Ovary (tissue), 9 donors: Measurements from ENCODE around the gene TENM4. TPM values are rescaled to one million over a fixed set of nuclear protein-coding genes. Genes with fewer than 3 reads are reported as not detected.

ENCODE experiments used
- DNase-seq, 5 donors: peaks; one replicate each; pipeline ENCODE4 v3.0.0-alpha.2; 2019 to 2020
- H3K27ac ChIP-seq, 2 donors: fragments of 200-600 bp; one replicate each; pipeline versions ENCODE4 v1.5.1 to v1.8.0; 2019 to 2022
- H3K27me3 ChIP-seq: fragments of 200-600 bp; one replicate; pipeline ENCODE4 v1.8.0; 2022
- H3K36me3 ChIP-seq: fragments of 200-600 bp; sonication (generic); one replicate; pipeline ENCODE4 v1.5.1; 2019
- H3K4me1 ChIP-seq: one replicate; pipeline ENCODE4 v1.8.1; 2013; ENCODE audit warnings: mild to moderate bottlenecking, moderate library complexity; ENCODE audit not compliant: insufficient read depth
- H3K4me3 ChIP-seq: fragments of 200-600 bp; sonication (generic); one replicate; pipeline ENCODE4 v1.5.1; 2017
- H3K9me3 ChIP-seq, 2 donors: fragments of 200-600 bp in 1 of 2; sonication (generic) in 1 of 2; one replicate each; pipeline versions ENCODE4 v1.5.1 to v1.8.1; 2013 to 2019; ENCODE audit warnings: mild to moderate bottlenecking in 1 of 2, moderate library complexity in 1 of 2
- EP300 ChIP-seq: sonication (generic); formaldehyde crosslinking; IDR thresholded peaks from one replicate; pipeline ENCODE4 v1.6.1; 2017; ENCODE audit warnings: antibody characterized with exemption
- POLR2A ChIP-seq: fragments of 450-650 bp; IDR thresholded peaks from one replicate; pipeline ENCODE4 v1.6.1; 2017; ENCODE audit warnings: antibody characterized with exemption, mild to moderate bottlenecking, moderate library complexity
- WGBS, 3 donors: extraction: QIAGEN DNeasy Blood & Tissue Kit in 1 of 3; methylation state at CpG; one replicate each; pipeline versions ENCODE4 v1.1.5 to v1.1.7; 2013 to 2017; 5-methylcytosine and 5-hydroxymethylcytosine counted together
- intact Hi-C, 4 donors: fragments of 100-400 bp; cut with DNase I; formaldehyde crosslinking; loops; one replicate each; pipeline versions ENCODE4 v1.11.0 to v1.15.1; 2022 to 2023
- polyA plus RNA-seq, 2 donors: library from polyadenylated mRNA; stranded (reverse); fragments of 200-250 nt in 1 of 2; fragments of 350-450 nt in 1 of 2; fragmentation: Illumina TruSeq in 1 of 2; extraction: RNeasy Lipid Tissue Mini Kit (QIAGEN cat#74804) in 1 of 2; gene quantifications; one replicate each; pipeline ENCODE4 v1.2.3, GENCODE V29; 2013 to 2014
- total RNA-seq, 7 donors: library from RNA; depleted of rRNA in 2 of 7; stranded (reverse); fragments of >200 nt in 2 of 7; fragmentation: NEBNext Ultra II Directional in 3 of 7; extraction: Animal tissue kit (Norgen Biotek cat#: 25700) in 3 of 7; gene quantifications; one replicate each; pipeline versions ENCODE4 v1.1.0 to v1.2.4, GENCODE V29; 2016 to 2023
- TF ChIP-seq, protein P1 (sequence below), 3 donors: fragments of 450-650 bp in 2 of 3; fragments of 200-600 bp in 1 of 3; IDR thresholded peaks; one replicate each; pipeline versions ENCODE4 v1.5.1 to v1.8.0; 2016 to 2022; ENCODE audit warnings: antibody characterized with exemption in 3 of 3, mild to moderate bottlenecking in 1 of 3
- donor health status: DM: no; HTN: no; CAD: no; lungs with moderate emphysema.
- donor health status: DM: no; HTN: no; CAD: no.
- donor health status: Bipolar disorder and iron deficiency.
- donor health status: DM: yes; HTN: yes; CAD: no.
- donor health status: DM: no; HTN: no; CAD: no.
- donor health status: DM: yes; HTN: yes; CAD: no.

TENM4 gene
- total and polyA plus RNA-seq, 9 donors, result 11.0 to 206 (median 107) TPM

DNA sequence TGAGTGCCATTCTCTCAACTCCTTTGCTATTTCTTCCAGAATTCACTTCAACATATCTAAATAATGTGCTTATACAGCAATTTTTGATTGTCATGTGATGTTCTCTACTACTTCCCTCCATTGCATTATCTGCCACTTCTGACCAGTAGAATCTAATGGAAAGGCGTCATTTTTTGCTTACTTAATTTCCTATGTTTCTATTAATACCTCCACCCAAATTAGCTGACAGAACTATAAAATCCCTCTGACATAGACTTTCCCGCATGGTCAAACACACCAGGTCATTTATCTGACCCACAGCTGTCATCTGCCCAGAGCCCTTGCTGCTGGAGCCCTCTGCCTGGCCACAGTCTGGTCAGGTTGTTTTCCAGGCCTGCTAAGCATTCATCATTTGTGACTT lies 607.6 kb downstream of the TENM4 start:
- 81 to 88% (median 83%) methylated on average over 2 of the region's 2 CpGs for WGBS, 3 donors
- H3K36me3 ChIP-seq, result no peaks in the 10 kb centered on the region
- no peak overlapping the region for H3K27ac ChIP-seq
- TF ChIP-seq POLR2A (no peak), EP300 (no peak)
- TF ChIP-seq, protein P1, sequence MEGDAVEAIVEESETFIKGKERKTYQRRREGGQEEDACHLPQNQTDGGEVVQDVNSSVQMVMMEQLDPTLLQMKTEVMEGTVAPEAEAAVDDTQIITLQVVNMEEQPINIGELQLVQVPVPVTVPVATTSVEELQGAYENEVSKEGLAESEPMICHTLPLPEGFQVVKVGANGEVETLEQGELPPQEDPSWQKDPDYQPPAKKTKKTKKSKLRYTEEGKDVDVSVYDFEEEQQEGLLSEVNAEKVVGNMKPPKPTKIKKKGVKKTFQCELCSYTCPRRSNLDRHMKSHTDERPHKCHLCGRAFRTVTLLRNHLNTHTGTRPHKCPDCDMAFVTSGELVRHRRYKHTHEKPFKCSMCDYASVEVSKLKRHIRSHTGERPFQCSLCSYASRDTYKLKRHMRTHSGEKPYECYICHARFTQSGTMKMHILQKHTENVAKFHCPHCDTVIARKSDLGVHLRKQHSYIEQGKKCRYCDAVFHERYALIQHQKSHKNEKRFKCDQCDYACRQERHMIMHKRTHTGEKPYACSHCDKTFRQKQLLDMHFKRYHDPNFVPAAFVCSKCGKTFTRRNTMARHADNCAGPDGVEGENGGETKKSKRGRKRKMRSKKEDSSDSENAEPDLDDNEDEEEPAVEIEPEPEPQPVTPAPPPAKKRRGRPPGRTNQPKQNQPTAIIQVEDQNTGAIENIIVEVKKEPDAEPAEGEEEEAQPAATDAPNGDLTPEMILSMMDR (IDR thresholded peaks at IDR 0.05), result no peak
- H3K9me3 ChIP-seq, result no peaks in the 10 kb centered on the region
- no peak for DNase-seq
- H3K4me3 ChIP-seq, result no peak overlapping the region
- intact Hi-C loops, result no loop called here
- H3K27me3 ChIP-seq, result no peaks in the 10 kb centered on the region
- H3K4me1 ChIP-seq, result no peaks in the 10 kb centered on the region

DNA sequence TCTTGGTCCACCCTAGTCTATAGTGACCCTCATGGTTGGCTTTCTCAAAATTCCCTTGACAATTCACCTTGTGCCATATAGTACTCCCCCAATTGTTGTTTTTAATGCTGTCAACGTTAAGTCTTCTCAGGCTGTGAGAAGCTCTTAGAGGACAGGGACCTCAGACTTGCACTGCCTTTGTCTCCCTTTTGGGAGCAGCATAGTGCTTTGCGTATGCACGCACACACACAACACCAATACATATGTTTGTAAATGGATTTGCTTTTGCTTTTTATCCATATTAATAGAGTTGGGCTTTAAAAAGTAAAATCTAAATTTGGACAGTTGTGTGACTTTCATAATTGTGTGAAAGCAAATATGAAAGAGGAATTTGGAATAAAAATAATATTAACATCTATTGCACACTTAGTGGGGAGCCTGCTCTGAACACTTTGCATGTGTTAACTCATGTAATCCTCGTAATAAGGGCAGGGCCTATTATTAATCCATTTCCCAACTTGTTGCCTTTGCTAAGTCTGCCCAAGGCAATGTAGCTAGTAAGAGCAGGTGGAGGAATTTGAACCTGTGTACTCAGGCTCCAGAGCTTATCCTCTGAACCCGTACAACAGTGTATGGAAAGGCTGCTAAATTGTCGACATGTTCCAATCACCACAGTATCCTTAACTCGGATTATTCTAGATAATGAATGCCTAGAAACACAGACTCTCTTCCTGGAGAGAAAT lies 608.4 kb downstream of the TENM4 start:
- Histone ChIP-seq H3K36me3 (no peaks in the 10 kb centered on the region), H3K9me3 (no peaks in the 10 kb centered on the region), H3K27ac (no peak overlapping the region), H3K4me3 (no peak overlapping the region), H3K27me3 (no peaks in the 10 kb centered on the region), H3K4me1 (no peaks in the 10 kb centered on the region)
- TF ChIP-seq EP300 (no peak), POLR2A (no peak)
- TF ChIP-seq, protein P1 (IDR thresholded peaks at IDR 0.05), result no peak
- WGBS, 3 donors, result 85 to 88% (median 86%) methylated on average over 7 of the region's 7 CpGs
- DNase-seq, result no peak
- intact Hi-C loops, result no loop called here

DNA sequence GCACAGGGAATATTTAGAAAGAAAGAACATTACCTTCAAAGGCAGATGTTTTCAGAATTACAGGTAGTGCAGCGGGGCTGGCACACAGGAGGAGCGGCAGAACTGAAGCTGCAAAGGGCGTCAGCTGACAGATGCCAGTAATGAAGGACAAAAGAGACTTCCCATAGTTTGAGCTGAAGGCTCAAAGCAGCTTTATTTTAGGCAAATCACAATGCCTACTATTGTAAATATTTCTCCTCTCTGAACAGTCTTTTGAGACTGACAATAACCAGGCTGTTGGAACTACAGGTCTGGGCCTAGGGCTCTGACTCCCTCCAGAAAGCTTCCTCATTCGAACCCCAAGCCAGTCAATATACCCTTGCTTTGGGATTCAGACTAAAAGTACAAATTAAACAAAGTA lies 609.3 kb downstream of the TENM4 start:
- no peak for TF ChIP-seq POLR2A
- no peak for TF ChIP-seq EP300
- TF ChIP-seq, protein P1 (IDR thresholded peaks at IDR 0.05), result no peak
- Histone ChIP-seq H3K27me3 (no peaks in the 10 kb centered on the region), H3K27ac (no peak overlapping the region), H3K4me3 (no peak overlapping the region), H3K9me3 (no peaks in the 10 kb centered on the region), H3K36me3 (no peaks in the 10 kb centered on the region), H3K4me1 (no peaks in the 10 kb centered on the region)
- DNase-seq, result no peak
- 95 to 97% (median 97%) methylated on average over 4 of the region's 4 CpGs for WGBS, 3 donors
- intact Hi-C loops, result no loop called here

DNA sequence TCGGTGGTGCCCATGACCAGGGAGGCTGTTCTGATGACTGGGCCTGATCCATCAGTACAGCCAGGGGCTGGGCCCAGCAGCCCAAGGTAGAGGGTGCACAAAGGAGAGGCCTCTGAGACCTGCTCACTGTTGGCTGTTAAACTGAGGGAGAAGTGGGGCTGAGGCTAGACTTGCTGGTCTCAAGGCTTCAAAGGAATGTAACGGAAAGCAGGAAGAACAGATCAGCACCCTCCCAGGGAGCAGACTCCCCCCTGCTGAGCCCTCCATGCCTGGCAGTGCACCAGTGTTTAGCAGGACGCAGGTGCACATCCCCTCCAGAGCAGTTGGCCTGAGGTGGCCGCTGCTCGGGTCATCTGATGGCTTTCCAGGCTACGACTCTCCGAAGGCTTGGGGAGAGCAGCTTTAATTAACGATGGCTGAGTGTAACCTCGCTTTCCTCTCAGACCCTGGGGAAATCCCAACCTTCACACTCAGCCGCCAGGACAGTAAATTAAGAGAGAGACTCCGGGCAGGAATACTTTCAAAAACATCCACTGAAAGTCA lies 610.5 kb downstream of the TENM4 start:
- Histone ChIP-seq H3K4me3 (no peak overlapping the region), H3K9me3 (no peaks in the 10 kb centered on the region), H3K27me3 (no peaks in the 10 kb centered on the region), H3K36me3 (no peaks in the 10 kb centered on the region), H3K4me1 (no peaks in the 10 kb centered on the region), H3K27ac (no peak overlapping the region)
- WGBS, 3 donors, result 74 to 88% (median 86%) methylated on average over 11 of the region's 11 CpGs
- TF ChIP-seq, protein P1 (IDR thresholded peaks at IDR 0.05), result no peak
- TF ChIP-seq POLR2A (no peak), EP300 (no peak)
- no peak for DNase-seq
- intact Hi-C loops, result no loop called here
